ENCODE results near the gene GRPEL2.

Gene GRPEL2, protein sequence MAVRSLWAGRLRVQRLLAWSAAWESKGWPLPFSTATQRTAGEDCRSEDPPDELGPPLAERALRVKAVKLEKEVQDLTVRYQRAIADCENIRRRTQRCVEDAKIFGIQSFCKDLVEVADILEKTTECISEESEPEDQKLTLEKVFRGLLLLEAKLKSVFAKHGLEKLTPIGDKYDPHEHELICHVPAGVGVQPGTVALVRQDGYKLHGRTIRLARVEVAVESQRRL

DNA sequence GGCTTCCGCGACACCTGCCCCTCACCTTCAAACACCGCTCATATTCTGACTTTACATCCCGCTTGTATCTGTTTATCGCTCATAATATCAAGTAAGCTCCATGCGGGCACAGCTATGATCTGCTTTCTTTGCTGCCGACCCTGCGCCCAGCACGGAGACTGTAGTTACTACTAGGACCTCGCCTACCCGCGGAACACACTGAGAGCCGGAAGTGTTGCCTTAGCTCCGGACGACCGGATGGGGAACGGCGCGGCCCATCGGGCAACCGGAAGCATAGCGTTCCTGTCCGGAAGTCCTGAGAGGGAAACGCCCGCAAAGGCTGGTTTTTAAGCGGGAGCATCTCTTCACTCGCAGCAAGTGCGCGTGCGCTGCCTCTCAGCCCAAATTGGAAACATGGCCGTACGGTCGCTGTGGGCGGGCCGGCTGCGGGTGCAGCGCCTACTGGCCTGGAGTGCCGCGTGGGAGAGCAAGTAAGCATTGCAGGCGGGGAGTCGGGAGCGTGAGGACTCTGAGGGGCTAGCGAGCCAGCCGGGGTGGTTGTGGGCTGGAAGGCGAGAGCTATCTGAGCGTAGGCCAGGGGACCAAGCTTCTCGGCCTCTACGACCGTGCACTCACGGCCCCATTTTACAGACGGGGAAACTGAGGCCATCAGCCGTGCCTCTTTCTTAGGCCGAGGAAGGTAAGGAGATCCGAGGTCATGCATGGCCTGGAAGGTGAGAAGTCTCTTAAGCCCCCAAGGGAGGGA, at the start of gene GRPEL2:
Gene GRPEL2 (plus strand): TSS at position 353 of the 745 bp plus-strand sequence. CDS start 41 bp downstream, at position 394.
- in situ Hi-C loops (cut with HindIII; ENCODE audit: low sequenced_read_pairs), result no loop called here

DNA sequence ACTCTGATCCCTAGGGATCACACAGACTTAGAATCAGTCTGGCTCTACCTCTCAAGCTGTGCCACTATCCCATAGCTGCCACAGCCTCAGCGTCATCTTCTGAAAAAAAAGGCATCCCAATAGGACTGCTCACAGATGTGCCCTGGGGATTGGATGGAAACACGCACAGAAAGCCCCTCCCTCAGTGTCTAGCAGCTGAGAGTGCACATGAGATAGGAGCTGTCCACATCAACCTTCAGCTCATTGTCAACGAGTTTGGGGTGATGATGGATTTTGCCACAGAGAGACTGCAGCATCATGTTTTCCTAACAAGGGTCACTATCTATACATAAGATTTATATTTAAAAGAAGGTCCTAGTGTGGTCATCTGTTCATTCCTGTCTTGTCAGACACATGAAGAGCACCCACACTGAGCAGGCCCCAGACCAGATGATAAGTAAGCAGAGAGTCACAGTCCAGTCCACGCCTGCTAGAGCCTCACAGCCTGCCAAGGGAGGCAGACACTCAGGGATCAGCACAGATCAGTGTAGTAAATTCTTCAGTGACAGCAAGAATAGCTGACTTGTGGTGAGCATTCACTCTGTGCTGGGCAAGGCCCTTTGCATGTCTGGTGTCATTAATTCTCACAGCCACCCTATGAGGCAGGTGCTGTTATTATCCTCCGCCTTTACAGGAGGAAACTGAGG, 47.8 kb upstream of the GRPEL2 start:
- in situ Hi-C loops (cut with HindIII; ENCODE audit: low sequenced_read_pairs), result no loop called here

DNA sequence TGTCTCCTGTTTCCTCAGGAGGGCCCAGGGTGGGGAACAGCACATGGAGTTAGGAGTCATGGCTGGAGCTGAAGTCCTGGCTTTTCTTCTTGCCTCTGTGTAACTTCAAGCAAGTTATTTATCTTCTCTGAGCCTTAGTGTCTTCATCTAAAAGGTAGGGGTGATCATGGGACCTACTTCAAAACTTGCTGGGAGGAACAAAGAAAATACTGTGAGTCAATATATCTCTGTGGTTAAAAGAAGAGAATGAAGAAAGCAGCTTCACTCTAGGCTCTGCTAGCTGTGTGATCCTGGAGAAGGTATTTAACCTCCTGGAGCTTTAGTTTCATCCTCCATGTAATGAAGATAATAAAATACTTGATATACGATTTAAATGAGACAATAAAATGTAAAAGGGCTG, 47.1 kb upstream of the GRPEL2 start:
- in situ Hi-C loops (cut with HindIII; ENCODE audit: low sequenced_read_pairs), result no loop called here

DNA sequence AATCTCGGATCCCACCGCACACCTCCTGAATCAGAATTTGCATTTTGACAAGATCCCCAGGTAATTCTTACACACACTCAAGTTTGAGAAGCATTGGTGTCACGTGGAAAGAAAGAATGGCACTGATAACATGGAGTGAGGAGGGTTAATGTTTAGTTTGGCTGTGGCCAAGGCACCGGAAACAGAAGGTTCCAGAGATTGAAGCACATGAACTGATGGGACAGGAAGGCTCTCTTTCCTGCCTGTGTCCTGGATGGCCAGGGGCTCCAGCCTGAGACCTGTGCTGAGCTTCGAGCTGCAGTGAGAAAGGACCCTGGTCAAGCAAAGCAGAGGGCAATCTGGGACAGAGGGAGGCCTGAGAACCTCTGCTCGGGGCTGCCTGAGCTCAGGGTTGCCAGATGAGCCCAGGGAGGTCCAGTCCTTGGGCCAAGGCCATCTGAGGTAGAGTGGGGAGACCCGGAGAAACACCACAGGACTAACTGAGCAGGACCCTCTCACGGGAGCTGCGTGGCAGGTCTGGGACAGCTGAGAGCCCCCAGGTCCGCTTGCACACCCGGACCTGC, 46.4 kb upstream of the GRPEL2 start:
- in situ Hi-C loops (cut with HindIII; ENCODE audit: low sequenced_read_pairs), result no loop called here

DNA sequence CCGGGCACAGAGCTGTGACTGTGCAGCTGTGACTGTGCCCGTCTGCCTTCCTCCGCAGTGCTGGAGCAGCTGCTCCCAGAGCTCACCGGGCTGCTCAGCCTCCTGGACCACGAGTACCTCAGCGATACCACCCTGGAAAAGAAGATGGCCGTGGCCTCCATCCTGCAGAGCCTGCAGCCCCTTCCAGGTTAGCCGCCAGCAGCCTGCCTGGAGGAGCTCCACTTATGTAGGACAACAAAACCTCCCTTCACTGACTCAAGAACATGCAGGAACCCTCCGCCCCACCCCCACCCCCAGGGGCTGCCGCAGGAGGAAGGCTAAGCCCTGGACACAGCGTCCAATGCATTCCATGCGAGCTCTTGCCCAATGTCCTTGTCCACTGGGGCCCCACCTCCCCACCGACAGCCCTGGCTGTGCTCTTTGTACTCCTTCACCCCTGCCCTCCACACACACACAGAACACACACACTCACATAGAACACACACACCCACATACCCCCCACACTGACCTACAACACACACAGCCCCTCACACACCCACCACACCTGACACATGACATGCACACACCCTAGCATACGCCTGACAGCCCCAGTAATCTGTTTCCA, 45.7 kb upstream of the GRPEL2 start:
- in situ Hi-C loops (cut with HindIII; ENCODE audit: low sequenced_read_pairs), result loop anchor here (5.0 kb wide), 1 partner anchor 38 kb away; no protein-coding TSS in a partner anchor

DNA sequence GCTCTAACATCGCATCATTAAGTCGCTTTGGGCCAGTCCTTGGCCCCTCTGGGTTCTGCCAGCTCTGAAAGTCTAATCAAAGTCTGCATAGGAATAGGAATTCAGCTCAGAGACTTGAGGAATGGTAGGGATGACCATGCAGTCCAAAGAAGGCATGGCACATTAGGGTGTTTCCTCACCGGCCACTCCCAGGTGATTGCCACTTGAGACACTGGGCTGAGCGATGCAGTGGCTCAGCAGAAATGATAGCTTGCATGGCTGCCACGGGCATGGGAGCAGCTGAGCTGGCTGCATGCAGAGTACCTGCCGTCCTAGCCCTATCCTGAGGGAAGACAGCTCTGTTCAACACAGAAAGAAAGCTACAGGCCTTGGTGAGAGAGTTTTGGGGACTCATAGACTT, 44.9 kb upstream of the GRPEL2 start:
- in situ Hi-C loops (cut with HindIII; ENCODE audit: low sequenced_read_pairs), result loop anchor here (5.0 kb wide), 1 partner anchor 37 kb away; no protein-coding TSS in a partner anchor

DNA sequence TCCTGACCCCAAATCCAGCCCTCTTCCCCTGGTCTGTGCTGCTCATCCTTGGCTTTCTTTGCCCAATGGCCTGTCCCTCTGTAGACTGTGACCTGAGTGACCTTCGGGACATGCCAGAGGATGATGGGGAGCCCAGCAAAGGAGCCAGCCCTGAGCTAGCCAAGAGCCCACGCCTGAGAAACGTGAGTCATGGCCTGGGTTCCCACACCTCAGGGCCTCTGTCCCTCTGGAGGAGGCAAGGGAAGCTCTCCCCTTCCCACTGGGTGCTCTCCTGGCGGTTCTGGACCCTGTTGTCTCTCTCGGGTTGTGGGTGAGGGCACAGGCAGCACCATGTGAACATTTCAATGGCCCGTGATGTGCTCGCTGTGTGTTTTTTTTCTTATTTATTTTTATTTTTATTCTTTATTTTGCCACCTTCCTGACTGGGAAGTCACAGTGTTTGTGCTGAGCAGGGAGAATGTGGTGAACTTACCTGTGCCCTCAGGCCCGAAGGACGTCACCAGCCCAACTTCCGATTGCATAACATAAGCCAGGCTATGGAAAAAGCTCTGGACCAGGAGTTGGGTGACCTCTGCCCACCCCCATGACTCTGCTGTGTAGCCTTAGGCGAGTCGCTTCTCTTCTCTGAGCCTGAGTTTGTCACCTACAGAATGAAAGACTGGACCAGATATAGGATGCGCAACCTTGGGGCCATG, 44.1 kb upstream of the GRPEL2 start:
- in situ Hi-C loops (cut with HindIII; ENCODE audit: low sequenced_read_pairs), result loop anchor here (5.0 kb wide), 1 partner anchor 36 kb away; no protein-coding TSS in a partner anchor

DNA sequence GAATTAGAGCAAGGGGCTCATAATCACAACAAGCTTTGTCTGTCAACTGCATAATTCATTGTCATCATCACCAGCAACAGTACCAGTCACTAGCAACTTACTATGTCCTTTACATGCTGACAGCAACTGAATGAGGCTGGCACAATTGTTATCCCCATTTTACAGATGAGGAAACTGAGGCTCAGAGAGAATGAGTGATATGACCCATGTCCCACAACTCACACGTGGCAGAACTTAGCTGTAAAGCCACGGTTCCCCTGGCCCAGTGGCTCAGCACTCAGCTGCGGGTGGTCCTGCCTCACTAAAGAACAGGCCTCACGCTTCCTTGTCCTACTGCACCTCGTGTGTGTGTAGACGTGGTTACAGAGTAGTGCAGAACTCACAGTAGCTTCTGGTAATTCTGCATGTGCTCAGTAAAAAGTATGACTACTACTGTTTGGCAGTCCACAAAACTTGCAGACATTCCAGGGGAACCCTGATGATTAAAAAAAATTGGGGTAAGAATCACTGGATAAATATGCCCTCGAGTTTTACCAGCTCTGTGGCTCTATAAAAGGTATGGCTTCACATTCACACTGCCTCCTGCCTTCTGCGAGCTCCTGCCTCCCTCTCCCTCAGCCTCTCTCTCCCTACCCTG, 43.4 kb upstream of the GRPEL2 start:
- in situ Hi-C loops (cut with HindIII; ENCODE audit: low sequenced_read_pairs), result loop anchor here (5.0 kb wide), 1 partner anchor 35 kb away; no protein-coding TSS in a partner anchor

DNA sequence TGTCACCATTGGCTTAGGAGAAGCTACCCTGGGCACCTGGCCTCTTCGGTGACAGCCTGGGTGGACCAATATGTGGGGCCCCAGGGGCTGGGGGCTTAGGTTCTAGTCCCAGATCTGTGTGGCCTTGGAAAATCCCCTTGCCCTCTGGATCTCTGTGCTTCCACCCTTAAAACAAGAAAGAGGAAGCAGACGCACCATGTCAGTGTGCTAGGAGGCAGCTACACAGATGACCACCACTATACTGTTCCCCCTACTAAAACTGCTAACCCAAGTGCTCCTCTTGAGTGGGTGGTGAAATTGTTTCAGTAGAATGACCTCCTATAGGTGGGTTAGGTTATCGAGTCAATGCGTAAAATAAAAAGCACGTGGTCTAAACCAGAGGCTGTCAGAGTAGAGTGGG, 42.7 kb upstream of the GRPEL2 start:
- in situ Hi-C loops (cut with HindIII; ENCODE audit: low sequenced_read_pairs), result loop anchor here (5.0 kb wide), 1 partner anchor 35 kb away; no protein-coding TSS in a partner anchor

DNA sequence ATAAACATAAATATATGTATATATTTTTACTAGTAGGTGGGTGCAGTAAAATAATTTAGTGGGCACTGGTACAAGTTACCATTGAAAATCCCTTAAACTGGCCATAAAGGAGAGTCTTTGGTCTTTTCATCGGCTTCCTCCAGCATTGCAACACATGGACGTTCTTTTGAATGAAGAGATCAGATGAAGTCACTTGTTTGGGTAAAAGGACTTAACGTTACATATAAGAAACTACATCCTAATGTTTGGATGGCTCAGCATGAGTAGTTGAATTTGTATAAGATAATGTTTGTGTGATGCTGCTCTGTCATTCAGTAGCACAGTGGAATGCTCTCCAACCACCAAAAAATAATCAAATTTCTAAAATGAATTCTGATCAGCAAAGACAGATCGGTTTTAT, 42.1 kb upstream of the GRPEL2 start:
- in situ Hi-C loops (cut with HindIII; ENCODE audit: low sequenced_read_pairs), result loop anchor here (5.0 kb wide), 1 partner anchor 34 kb away; no protein-coding TSS in a partner anchor

DNA sequence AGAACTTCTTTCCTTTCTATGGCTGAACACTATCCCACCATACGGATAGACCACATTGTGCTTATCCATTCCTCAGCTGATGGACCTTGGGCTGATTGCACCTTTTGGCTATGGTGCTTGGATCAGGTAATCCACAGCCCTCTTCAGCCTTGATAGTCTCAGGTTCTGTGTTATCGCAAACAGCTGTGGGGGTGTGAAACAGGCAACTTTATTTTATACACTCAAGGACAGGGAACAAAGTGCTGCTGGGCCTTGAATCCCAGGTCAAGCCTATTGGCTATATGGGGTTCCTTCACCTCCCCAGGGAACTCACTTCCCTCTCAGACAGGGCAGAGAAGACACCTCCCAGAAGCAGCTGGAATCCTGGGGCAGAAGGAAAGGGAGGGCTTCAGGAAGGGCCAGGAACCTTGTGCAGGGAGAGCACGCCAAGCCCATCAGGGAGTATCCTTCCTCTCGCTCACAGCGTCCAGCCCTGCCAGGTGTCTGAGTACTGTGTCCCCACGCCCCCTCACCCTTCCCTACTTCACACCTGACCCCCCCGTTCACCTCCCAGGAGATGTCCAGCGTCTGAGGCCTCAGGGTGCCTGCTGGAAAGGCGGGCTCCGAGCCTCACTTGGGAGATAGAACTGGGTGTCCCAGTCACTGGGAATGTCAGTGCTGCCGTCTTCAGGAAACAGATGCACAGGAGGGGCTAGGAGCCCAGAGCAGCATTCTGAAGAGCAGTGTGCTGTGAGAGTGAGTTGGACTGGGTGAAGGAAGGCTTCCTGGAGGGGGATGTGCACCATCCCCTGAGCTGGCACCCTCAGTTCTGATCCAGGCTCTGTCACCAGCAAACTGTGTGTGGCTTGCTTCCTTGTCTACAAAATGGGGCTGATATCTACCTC, 40.9 kb upstream of the GRPEL2 start:
- in situ Hi-C loops (cut with HindIII; ENCODE audit: low sequenced_read_pairs), result loop anchor here (5.0 kb wide), 1 partner anchor 33 kb away; no protein-coding TSS in a partner anchor

DNA sequence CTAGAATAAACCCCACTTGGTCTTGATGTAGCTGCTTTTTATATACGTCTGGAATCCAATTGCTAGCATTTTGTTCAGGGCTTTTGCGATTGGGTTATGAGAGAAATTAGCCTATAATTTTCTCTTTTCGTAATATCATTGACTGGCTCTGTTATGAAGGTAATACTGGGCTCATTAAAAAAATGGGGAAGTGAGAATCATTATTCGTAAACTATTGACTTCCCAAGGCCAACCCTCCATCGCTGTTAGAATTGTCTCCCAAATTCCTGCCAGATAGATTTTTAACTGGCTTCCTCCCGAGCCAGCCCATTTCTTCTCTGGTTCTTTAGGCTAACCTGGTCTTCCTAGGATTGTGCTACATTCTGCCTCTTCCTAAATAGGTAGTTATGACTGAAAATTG, 35.9 kb upstream of the GRPEL2 start:
- in situ Hi-C loops (cut with HindIII; ENCODE audit: low sequenced_read_pairs), result no loop called here

DNA sequence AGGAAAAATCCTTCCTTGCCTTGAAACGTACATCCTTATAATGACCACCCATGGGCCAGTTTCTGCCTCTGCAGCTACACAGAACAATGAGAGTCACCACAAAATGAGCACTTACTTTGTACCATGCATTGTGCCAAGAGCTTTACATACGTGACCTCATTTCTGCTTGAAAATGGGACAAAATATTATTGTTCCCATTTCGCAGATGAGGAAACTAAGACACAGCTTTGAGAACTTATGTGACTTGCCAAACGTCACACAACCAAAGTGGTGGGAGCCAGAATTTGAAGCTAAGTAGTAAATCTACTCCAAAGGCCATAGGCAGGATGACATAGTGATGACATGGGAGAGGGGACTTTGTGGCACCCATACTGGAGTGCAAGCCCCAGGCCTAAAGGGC, 34.8 kb upstream of the GRPEL2 start:
- in situ Hi-C loops (cut with HindIII; ENCODE audit: low sequenced_read_pairs), result no loop called here

DNA sequence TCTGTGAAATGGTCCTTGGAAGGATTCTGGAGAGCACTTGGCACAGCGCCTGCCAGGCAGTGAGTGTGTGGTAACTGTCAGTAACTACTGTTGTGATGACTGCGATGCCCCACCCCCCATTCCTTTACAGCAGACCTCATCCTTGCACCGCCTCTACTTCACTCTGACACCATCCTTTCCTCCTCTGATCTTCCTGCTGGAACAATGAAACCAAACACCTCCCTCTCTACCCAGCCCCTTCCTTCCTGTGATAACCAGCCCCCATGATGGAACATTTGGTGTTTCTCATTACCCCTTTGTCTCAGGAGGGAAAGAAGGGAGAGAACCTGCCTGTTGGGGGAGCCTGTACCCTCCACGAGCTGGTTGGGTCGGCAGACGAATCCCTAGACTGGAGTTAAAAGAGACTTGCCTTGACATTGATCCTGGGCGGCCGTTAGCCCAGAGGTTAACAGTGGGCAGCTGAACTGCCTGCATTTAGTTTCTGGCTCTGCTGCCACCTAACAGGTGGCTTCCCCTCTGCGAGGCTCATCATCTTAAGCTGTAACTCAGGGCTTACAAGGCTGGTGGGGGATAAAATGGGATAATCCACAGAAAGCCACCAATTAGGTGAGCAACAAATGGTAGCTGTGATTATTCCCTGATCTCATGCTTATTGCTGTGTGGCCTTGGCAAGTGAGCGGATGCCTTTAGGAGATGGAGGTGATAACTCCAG, 34.2 kb upstream of the GRPEL2 start:
- in situ Hi-C loops (cut with HindIII; ENCODE audit: low sequenced_read_pairs), result no loop called here

DNA sequence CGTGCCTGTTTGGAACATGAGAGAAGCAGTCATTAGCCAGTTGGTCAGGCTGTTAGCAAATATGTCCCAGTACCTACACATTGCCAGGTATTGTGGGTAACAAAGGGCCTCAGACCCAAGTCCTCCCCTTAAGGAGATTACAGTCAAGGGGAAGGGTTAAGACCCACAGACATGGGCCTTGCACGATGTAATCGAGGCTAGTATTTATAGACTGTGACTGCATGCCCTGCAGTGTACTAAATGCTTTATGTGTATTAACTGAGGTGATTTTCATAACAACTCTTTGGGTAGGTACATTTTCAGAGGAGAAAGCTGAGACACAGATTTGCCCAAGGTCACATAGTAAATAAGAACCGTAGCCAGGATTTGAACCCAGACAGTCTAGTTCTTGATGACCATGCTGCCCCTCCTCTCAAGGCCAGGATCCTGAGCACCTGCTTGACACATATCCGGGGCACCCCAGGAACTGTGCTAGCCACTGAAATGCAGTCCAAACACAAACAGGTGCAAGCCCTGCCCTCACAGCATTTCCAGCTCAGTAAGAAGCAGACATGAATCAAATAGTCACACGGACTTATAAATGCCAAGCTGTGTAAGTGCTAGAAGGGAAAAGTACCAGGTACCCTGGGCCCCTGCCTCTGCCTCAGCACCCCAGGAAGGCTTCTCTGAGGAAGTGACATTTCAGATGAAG, 32.0 kb upstream of the GRPEL2 start:
- in situ Hi-C loops (cut with HindIII; ENCODE audit: low sequenced_read_pairs), result no loop called here

DNA sequence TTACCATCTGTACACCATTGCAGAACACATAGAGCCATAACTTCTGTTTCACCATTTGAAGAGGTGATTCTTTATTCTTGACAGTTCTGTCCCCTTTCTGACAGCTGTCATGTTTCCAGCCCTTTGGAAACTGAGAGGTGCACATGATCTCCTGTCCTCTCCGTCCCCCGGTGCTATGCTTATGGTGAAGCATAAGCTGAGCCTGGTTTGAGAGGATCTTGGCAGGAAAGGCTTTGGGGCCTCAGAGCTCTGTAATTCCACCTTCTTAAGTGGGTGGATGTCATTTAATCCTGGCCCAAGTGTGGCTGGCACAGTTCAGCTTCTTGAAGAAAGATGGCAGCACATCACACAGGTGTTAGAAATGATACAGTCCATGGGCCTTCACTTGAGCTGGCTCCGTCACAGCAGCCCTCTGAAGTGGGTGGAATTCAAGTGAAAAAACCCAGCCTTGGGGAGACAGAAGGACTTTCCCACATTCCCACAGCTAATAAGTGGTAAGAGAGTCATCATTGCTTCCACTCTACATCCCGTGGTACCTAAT, 30.7 kb upstream of the GRPEL2 start:
- in situ Hi-C loops (cut with HindIII; ENCODE audit: low sequenced_read_pairs), result no loop called here

DNA sequence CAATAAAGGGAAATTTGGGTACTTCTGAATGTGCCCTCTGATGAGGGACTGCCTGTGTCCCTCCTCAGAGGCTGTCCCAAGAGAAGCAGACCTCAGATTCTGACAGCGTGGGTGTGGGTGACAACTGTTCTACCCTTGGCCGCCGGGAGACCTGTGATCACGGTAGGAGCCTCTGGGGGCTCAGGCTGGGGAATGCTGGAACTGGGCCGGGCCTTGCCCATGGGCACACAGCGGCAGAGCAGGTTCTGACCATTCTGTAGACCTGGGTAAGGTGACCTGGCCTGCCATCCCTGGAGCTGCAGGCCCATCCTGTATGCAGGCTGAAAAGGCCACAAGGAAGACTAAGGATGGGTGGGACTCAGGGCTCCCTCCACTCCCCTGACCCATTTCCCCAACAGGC, 29.5 kb upstream of the GRPEL2 start:
- in situ Hi-C loops (cut with HindIII; ENCODE audit: low sequenced_read_pairs), result no loop called here
